Stimulated activated CD4-positive, alpha-beta T cell treated with anti-CD3 and anti-CD28 coated beads, Interleukin-4, amount 100 ng/mL, for 4 hours (primary cell): ENCODE data around the gene SLC35B2.
"Not testable (repeated sequence)": the region's sequence is repeated elsewhere in the genome, so short reads cannot be mapped to it uniquely, and the experiment has no call there.

Source experiments
- DNase-seq, 2 experiments: peaks; one replicate each; pipeline ENCODE4 v3.0.0-alpha.2; 2020

Gene SLC35B2

DNA sequence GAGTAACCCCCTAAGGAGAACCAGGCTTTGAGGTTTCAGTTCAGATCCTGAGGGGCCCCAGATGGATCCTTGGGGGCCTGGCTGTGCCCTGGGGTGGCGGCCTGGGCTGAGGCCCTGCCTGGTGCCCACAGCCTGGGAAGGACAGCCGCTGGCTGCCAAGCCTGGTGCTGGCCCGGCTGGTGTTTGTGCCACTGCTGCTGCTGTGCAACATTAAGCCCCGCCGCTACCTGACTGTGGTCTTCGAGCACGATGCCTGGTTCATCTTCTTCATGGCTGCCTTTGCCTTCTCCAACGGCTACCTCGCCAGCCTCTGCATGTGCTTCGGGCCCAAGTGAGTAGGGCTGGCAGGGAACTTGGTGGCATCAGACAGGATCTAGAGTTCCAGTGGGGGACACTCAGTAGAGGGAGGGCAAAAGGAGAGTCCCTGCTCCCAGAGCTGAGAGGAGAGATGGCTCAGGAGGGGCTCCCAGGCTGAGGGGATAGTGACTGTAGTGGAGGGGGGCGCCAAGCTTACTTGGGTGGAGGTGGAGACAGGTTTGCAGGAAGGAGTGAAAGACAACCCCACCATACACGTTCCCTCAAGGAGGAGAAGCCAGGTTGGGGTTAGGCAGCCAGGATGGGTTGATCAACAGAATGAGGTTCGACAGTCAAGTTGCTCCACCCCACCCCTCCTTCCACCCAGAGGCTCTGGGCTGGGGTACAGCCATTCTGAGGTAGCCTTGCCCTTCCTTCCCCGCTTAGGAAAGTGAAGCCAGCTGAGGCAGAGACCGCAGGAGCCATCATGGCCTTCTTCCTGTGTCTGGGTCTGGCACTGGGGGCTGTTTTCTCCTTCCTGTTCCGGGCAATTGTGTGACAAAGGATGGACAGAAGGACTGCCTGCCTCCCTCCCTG is 24.4 kb downstream of the SLC35B2 start:
- no peak for DNase-seq

DNA sequence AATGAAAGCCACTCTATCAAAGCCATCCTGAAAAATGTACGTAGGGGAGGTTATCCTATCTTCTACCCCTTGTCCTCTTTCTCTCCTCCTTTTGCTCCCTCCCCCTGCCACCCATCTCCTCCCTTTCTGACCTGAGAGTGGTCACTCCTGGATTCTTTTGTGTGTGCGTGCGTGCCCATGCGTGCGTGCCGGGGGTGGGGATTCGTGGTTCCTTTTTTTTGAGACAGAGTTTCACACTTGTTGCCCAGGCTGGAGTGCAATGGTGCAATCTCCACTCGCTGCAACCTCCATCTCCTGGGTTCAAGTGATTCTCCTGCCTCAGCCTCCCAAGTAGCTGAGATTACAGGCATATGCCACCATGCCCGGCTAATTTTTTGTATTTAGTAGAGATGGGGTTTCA is 25.9 kb downstream of the SLC35B2 start:
- DNase-seq = not testable (repeated sequence)

DNA sequence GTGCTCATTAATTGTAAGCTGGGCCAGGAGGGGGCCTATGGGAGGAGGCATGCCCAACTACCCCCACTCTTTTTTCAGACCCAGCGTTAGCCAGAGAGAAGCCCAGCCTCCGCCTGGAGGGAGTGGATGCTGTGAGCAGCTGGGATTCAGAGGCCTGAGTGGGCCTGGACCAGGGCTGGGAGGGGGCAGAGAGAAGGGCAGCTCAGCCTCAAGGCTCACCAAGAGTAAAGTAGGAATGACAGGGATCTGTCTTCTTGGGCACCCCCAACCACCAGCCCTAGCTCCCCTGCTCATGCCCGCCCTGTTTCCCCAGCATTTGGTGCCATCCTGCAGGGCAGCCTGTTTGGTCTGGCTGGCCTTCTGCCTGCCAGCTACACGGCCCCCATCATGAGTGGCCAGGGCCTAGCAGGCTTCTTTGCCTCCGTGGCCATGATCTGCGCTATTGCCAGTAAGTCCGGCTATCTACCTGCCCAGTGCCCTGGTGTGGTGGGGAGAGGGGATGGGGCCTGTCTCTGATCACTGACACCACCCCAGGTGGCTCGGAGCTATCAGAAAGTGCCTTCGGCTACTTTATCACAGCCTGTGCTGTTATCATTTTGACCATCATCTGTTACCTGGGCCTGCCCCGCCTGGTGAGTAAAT is 27.2 kb downstream of the SLC35B2 start:
- no peak for DNase-seq

GRCh38 chr6:44229376-44230033 is 27.8 kb downstream of the SLC35B2 start:
- no peak for DNase-seq

- DNase-seq = no peak
Measured at GRCh38 chr6:44228836-44229235, 28.5 kb downstream of the SLC35B2 start.

DNA sequence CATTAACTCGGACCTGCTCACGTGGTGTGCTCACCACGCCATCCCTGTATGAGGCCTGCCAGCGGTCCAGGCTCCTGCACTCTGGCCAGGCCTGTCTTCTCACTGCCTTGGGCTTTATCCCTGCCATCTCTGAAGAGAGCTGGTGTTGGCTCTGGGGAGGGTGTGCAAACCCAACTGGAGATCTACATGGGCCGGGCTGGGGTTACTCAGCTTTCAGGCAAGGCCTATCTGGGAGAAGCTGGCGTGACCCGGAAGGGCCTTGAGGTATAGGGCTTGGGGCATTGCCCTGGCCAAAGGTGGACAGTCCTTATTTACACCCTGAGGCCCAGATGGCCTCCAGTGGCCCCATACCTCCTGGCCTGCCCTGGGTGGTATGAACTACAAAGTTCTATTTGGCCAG is 28.9 kb downstream of the SLC35B2 start:
- DNase-seq = no peak

- DNase-seq = no peak
Measured at GRCh38 chr6:44228031-44228430, 29.3 kb downstream of the SLC35B2 start.

DNA sequence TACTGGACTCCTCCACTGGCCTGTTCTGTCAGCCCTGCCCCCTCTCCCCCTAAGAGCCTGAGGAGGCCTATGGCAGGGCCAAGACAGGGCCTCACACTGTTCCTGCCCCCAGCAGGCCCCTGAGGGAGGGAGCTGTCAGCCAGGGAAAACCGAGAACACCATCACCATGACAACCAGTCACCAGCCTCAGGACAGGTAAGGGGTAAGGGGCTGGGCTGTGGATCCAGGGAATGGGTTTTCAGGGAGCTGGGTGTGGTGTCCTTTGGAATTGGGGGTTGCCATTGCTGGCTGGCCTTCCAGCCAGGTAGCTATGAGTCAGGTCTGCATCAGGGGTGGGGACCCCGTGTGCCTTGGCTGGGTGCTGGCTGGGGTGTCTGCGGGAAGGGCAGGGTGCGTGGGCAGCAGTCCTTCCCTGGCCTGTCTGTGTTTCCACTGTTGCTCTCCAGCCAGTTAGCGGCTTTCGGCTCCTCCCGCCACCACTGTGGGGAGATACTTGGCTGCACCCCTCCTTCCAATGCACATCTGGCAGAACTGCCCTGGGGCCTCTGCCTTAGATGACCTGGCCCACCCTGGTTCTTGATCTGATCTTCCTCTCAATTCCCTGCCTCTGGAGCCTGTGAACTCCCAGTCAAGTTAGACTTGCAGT is 30.1 kb downstream of the SLC35B2 start:
- DNase-seq = no peak

DNA sequence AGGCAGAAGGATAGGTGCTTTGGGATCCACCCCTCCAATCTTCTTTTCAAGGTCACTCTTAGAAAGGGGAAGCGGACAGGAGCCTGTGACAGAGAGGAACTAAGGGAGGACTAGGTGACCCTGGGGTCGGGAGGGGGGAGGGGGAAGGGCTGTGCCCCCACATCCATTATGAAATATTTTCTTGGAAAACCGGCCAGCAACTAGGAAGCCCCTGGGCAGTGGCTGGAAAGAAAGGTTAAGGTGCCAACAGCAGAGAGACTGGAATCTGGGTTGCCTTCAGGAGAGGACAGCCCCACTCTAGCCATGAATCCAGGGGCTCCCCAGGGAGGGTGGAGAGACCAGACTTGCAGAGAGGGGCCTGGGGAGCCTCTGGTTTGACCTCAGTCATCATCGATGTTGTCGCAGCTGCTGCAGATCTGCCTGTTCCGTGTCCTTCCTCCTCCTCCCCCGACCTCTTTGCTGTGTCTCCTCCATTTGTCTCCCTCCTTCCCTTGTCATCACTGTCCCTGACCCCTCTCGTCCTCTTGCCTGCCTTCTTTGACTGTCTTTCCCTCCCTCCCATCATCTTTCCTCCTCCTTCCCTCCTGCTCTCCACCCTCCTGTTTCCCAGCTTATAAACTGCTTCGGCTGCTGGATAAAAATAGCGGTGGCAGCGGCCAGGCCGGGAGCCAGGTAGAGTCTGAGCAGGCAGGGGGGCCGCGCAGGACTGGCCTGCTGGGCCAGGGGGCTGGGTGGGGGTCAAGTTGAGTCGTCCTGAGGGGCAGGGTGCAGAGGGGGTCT is 30.8 kb downstream of the SLC35B2 start:
- DNase-seq = no peak

GRCh38 chr6:44225579-44226325 is 31.6 kb downstream of the SLC35B2 start:
- no peak for DNase-seq

- no peak for DNase-seq
Measured at GRCh38 chr6:44224965-44225305, 32.4 kb downstream of the SLC35B2 start.

DNA sequence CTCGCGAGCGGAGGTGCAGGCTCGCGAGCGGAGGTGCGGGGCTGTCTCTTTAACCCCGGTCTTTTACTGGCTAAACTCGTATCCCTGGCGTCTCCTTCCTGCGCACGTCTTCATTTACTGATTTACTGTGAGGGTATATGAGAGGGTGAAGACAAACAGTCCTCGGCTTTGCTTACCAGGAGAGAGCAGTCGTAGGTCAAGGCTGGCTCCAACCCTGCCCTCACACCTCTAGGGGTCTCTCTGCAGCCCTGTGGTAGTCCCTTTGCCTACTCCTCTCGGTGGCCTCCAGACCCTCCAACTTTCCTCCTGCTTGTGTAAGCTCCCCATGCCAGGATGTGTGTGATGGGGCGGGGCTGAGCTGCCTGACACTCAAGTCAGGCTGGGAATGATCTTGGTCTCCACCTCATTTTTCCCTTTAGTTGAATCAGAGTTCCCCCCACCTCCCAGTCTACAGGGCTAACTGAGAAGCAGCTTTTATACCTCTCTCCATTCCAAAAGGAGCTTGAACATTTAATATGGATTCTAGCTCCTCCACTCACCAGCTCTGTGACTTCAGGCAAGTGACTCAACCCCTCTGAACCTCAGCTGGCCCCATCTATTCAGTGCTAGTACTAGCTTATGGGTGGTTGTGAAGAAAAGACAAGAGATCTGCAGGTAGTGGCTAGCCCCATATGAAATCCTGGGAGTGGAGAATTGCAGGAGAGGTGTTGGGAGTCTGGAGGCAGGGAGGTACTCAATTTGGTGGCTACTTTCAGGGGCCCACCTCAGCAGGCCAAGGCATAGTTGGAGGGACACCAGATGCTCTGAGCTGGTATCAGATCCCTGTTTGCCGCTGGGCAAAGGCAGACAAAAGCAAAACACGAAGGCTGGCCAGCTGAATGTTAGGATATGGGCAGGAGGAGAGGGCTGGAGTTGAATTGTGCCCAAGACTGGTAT is 33.0 kb downstream of the SLC35B2 start:
- no peak for DNase-seq

DNA sequence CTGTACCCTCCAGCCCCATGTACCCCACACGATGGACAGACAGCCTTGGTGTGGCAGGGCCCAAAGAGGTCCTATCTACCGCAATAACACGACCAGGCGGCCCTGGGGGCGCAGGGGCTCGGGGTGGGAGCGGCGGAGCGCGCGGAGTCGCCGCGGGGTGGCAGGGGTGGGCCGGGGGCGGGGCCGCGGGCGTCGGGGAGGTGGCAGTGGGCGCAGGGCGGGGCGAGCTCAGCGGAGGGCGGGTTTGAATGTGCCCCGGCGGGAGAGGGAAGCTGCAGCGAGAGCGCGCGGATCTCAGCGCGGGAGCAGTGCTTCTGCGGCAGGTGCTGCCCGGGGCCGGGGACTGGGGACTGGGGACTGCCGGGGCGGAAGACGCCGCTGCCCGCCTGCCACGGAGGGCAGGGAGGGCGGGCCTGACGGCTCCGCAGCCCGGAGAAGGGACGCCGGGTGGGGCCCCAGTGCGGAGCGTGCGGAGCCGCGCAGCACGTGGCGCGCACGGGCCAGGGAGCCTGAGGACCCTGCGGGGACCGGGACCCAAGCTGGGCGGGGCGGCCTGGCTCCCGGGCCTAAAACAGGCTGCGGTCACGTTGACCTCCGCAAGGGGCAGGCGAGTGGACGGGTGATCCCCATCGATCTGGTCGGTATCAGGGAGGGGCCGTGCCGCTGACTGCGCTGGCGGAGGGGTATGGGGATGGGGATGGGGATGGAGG is 33.9 kb downstream of the SLC35B2 start, which contains the start of gene SLC29A1:
SLC29A1 (plus strand) TSS at position 277 of the 710 bp plus-strand sequence. CDS start 3,719 bp downstream, outside the sequence.
- peak; percentile 81 to 88 for DNase-seq

DNA sequence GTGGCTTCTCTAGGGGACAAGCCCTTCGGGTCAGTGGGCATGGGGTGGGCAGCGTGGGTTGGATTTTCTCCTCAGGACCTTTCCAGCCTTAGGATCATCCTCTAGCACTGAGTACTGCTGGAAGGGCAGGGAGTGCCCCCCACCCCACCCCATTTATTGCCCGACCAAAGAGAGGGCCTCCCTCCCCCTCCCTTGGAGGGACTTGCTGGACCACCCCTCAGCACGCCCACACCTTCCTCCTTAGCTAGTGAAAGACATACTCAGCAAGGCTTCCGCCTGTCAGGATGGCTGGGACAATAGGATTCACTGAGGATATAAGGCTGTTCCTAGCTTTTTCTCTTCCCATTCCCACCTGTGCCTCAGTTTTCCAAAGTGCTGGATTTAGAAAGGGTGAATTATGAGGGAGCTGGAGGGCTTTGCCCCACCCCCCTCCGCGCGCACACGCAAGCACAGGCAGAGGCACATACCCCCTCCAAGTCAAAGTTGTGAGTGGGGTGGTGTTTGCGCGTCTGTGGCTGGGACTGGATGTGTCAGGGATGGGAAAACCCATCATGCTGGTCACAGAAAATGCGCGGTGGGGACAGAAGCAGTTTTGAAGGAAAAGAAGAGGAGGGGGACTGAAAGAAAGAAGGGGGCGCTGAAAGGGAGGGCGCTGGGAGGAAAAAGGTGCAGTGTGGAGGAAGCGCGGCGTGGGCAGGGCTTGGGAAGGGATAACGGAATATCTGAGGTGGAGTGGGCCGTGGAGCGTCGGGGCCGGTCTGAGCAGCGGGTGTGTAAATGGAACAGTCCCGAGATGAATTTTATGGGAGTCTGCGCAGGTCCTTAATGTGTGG is 34.6 kb downstream of the SLC35B2 start:
- peak in 1 of 2 experiments; percentile 10 for DNase-seq

GRCh38 chr6:44221961-44222335 is 35.4 kb downstream of the SLC35B2 start:
- DNase-seq = no peak

- DNase-seq = peak; percentile 58 to 59
Measured at GRCh38 chr6:44221291-44221960, 35.9 kb downstream of the SLC35B2 start.

DNA sequence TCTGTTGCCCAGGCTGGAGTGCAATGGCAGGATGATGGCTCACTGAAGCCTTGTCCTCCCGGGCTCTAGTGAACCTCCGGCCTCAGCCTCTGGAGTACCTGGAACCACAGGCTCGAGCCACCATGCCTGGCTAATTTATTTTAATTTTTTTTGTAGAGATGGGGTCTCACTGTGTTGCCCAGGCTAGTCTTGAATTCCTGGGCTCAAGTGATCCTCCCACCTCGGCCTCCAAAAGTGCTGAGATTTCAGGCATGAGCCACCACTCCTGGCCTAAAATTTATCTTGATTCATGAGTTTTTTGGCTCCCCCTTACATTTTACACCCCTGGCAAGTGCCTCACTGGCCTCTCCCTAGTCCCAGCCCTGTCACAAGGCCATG is 36.4 kb downstream of the SLC35B2 start:
- no peak for DNase-seq
